ENCODE measurements around the gene NR1D2. TPM values are rescaled to one million over a fixed set of nuclear protein-coding genes. Genes with fewer than 3 reads are reported as not detected.

NR1D2 gene
- total and polyA plus RNA-seq, 2 experiments from 2014 or later, result 6.6 to 20.7 TPM

DNA sequence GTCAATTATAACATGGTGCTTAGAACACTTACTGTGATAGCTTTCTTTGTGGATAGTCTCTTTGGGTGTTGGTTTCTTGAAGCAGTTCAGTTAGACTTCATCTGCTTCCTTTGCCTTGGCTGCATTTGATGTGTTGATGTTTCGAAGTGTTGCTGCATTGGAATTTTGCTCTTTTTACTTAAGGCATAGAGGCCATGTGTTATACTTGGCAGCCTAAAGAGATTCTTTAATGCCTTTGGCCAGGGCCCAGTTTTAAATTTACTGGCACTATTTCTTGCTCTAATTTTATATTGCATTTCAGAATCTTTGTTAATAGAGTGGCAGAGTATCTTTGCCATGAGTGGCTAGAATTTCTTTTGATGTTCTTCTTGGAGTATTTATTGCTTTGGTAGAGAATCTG, 21.2 kb downstream of the NR1D2 start:
- Histone ChIP-seq H3K36me3 (ENCODE audit: insufficient read depth) (peaks cover 14% of the 10 kb centered on the region), H3K4me3 (no peak overlapping the region), H3F3A (replicated peaks; ENCODE audit: low read depth) (no peaks in the 10 kb centered on the region), H3K9me2 (ENCODE audit: insufficient read depth) (no peaks in the 10 kb centered on the region), H2AFZ (no peak overlapping the region), H3K27ac (ENCODE audit: low read depth) (no peak overlapping the region), H3K4me1 (ENCODE audit: insufficient read depth) (no peaks in the 10 kb centered on the region), H4K20me1 (replicated peaks; ENCODE audit: insufficient read depth) (peaks cover 6% of the 10 kb centered on the region; the same call in 1 of the 2 replicates), H3K4me2 (no peak overlapping the region), H3K79me2 (replicated peaks; ENCODE audit: insufficient read depth) (no peaks in the 10 kb centered on the region; the same call in 1 of the 2 replicates), H3K27me3 (ENCODE audit: insufficient read depth) (no peaks in the 10 kb centered on the region)
- peaks cover 55% of the 10 kb centered on the region for H3K36me3 Mint-ChIP-seq (ENCODE audit: low read depth)
- TF ChIP-seq, protein P1, sequence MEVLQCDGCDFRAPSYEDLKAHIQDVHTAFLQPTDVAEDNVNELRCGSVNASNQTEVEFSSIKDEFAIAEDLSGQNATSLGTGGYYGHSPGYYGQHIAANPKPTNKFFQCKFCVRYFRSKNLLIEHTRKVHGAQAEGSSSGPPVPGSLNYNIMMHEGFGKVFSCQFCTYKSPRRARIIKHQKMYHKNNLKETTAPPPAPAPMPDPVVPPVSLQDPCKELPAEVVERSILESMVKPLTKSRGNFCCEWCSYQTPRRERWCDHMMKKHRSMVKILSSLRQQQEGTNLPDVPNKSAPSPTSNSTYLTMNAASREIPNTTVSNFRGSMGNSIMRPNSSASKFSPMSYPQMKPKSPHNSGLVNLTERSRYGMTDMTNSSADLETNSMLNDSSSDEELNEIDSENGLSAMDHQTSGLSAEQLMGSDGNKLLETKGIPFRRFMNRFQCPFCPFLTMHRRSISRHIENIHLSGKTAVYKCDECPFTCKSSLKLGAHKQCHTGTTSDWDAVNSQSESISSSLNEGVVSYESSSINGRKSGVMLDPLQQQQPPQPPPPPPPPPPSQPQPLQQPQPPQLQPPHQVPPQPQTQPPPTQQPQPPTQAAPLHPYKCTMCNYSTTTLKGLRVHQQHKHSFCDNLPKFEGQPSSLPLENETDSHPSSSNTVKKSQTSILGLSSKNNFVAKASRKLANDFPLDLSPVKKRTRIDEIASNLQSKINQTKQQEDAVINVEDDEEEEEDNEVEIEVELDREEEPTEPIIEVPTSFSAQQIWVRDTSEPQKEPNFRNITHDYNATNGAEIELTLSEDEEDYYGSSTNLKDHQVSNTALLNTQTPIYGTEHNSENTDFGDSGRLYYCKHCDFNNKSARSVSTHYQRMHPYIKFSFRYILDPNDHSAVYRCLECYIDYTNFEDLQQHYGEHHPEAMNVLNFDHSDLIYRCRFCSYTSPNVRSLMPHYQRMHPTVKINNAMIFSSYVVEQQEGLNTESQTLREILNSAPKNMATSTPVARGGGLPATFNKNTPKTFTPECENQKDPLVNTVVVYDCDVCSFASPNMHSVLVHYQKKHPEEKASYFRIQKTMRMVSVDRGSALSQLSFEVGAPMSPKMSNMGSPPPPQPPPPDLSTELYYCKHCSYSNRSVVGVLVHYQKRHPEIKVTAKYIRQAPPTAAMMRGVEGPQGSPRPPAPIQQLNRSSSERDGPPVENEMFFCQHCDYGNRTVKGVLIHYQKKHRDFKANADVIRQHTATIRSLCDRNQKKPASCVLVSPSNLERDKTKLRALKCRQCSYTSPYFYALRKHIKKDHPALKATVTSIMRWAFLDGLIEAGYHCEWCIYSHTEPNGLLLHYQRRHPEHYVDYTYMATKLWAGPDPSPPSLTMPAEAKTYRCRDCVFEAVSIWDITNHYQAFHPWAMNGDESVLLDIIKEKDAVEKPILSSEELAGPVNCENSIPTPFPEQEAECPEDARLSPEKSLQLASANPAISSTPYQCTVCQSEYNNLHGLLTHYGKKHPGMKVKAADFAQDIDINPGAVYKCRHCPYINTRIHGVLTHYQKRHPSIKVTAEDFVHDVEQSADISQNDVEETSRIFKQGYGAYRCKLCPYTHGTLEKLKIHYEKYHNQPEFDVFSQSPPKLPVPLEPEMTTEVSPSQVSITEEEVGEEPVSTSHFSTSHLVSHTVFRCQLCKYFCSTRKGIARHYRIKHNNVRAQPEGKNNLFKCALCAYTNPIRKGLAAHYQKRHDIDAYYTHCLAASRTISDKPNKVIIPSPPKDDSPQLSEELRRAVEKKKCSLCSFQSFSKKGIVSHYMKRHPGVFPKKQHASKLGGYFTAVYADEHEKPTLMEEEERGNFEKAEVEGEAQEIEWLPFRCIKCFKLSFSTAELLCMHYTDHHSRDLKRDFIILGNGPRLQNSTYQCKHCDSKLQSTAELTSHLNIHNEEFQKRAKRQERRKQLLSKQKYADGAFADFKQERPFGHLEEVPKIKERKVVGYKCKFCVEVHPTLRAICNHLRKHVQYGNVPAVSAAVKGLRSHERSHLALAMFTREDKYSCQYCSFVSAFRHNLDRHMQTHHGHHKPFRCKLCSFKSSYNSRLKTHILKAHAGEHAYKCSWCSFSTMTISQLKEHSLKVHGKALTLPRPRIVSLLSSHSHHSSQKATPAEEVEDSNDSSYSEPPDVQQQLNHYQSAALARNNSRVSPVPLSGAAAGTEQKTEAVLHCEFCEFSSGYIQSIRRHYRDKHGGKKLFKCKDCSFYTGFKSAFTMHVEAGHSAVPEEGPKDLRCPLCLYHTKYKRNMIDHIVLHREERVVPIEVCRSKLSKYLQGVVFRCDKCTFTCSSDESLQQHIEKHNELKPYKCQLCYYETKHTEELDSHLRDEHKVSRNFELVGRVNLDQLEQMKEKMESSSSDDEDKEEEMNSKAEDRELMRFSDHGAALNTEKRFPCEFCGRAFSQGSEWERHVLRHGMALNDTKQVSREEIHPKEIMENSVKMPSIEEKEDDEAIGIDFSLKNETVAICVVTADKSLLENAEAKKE (CRISPR knock-in tag; IDR thresholded peaks at IDR 0.05), result no peak
- no peak for TF ChIP-seq EZH2 (IDR thresholded peaks at IDR 0.05; ENCODE audit: low read depth, unreplicated experiment)
- TF ChIP-seq, protein P2, sequence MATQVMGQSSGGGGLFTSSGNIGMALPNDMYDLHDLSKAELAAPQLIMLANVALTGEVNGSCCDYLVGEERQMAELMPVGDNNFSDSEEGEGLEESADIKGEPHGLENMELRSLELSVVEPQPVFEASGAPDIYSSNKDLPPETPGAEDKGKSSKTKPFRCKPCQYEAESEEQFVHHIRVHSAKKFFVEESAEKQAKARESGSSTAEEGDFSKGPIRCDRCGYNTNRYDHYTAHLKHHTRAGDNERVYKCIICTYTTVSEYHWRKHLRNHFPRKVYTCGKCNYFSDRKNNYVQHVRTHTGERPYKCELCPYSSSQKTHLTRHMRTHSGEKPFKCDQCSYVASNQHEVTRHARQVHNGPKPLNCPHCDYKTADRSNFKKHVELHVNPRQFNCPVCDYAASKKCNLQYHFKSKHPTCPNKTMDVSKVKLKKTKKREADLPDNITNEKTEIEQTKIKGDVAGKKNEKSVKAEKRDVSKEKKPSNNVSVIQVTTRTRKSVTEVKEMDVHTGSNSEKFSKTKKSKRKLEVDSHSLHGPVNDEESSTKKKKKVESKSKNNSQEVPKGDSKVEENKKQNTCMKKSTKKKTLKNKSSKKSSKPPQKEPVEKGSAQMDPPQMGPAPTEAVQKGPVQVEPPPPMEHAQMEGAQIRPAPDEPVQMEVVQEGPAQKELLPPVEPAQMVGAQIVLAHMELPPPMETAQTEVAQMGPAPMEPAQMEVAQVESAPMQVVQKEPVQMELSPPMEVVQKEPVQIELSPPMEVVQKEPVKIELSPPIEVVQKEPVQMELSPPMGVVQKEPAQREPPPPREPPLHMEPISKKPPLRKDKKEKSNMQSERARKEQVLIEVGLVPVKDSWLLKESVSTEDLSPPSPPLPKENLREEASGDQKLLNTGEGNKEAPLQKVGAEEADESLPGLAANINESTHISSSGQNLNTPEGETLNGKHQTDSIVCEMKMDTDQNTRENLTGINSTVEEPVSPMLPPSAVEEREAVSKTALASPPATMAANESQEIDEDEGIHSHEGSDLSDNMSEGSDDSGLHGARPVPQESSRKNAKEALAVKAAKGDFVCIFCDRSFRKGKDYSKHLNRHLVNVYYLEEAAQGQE (IDR thresholded peaks at IDR 0.05; ENCODE audit: unreplicated experiment), result no peak
- no peak for TF ChIP-seq NANOG (IDR thresholded peaks at IDR 0.05; ENCODE audit: borderline replicate concordance)
- no peak for TF ChIP-seq CREB1 (CRISPR knock-in tag; IDR thresholded peaks at IDR 0.05; ENCODE audit: low read depth)
- no peak for TF ChIP-seq ZNF331 (CRISPR knock-in tag; IDR thresholded peaks at IDR 0.05; ENCODE audit: low read depth)
- TF ChIP-seq EZH2phosphoT487 (IDR thresholded peaks at IDR 0.05; ENCODE audit: unreplicated experiment), result no peak
- no peak for TF ChIP-seq STAT1 (IDR thresholded peaks at IDR 0.05; ENCODE audit: unreplicated experiment)
- TF ChIP-seq, protein P3, sequence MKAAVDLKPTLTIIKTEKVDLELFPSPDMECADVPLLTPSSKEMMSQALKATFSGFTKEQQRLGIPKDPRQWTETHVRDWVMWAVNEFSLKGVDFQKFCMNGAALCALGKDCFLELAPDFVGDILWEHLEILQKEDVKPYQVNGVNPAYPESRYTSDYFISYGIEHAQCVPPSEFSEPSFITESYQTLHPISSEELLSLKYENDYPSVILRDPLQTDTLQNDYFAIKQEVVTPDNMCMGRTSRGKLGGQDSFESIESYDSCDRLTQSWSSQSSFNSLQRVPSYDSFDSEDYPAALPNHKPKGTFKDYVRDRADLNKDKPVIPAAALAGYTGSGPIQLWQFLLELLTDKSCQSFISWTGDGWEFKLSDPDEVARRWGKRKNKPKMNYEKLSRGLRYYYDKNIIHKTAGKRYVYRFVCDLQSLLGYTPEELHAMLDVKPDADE (IDR thresholded peaks at IDR 0.05), result no peak
- TF ChIP-seq, protein P4, sequence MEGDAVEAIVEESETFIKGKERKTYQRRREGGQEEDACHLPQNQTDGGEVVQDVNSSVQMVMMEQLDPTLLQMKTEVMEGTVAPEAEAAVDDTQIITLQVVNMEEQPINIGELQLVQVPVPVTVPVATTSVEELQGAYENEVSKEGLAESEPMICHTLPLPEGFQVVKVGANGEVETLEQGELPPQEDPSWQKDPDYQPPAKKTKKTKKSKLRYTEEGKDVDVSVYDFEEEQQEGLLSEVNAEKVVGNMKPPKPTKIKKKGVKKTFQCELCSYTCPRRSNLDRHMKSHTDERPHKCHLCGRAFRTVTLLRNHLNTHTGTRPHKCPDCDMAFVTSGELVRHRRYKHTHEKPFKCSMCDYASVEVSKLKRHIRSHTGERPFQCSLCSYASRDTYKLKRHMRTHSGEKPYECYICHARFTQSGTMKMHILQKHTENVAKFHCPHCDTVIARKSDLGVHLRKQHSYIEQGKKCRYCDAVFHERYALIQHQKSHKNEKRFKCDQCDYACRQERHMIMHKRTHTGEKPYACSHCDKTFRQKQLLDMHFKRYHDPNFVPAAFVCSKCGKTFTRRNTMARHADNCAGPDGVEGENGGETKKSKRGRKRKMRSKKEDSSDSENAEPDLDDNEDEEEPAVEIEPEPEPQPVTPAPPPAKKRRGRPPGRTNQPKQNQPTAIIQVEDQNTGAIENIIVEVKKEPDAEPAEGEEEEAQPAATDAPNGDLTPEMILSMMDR (conservative IDR thresholded peaks at IDR 0.05; ENCODE audit: low read depth in 2 of 2), result no peak
- TF ChIP-seq JUNB (IDR thresholded peaks at IDR 0.05; ENCODE audit: unreplicated experiment), result no peak
- TF ChIP-seq POLR2AphosphoS5 (IDR thresholded peaks at IDR 0.05; ENCODE audit: low read depth), result no peak
- TF ChIP-seq ZNF114 (CRISPR knock-in tag; IDR thresholded peaks at IDR 0.05), result no peak
- DNase-seq (ENCODE audit: low spot score) (no peak), ATAC-seq (no peak)
- no peaks in the 10 kb centered on the region for H3K27me3 Mint-ChIP-seq (ENCODE audit: insufficient read depth, low read depth, poor library complexity)
- H3K9me3 Mint-ChIP-seq, result no peaks in the 10 kb centered on the region
- H3K4me3 Mint-ChIP-seq, result no peak overlapping the region
- no peak overlapping the region for H3K27ac Mint-ChIP-seq
- H3K4me1 Mint-ChIP-seq, result no peaks in the 10 kb centered on the region
